GM19455 (cell line): Measurements from ENCODE around the gene MCRIP1.

Experiments used
- ATAC-seq: cut with Tn5 transposase; IDR thresholded peaks from one replicate; pipeline ENCODE4 v1.9.1; 2021; ENCODE audit not compliant: unreplicated experiment

Gene MCRIP1

DNA sequence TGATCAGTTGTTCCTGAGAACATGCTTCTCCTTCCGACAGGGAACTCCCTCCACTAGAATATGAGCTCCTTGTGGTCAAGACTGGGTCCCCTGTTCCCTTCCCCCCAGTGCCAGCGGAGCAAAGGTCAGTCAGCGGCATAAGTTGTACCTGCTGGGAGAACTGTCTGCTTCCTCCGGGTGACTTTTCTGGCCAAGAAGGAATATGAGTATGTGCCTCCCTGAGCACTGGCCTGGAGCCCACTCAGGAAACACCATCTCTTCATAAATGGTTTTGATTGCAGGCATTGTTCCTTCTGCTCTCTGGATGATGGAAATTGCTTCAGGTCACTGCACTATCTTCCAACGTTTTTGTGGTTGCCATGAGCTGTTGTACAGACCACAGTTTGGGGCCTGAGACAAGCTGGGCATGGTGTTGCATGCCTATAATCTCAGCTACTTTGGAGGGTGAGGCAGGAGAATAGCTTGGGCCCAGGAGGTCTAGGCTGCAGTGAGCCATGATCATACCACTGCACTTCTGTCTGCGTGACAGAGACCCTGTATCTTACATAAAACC lies 30.1 kb upstream of the MCRIP1 start:
- ATAC-seq, result no peak

DNA sequence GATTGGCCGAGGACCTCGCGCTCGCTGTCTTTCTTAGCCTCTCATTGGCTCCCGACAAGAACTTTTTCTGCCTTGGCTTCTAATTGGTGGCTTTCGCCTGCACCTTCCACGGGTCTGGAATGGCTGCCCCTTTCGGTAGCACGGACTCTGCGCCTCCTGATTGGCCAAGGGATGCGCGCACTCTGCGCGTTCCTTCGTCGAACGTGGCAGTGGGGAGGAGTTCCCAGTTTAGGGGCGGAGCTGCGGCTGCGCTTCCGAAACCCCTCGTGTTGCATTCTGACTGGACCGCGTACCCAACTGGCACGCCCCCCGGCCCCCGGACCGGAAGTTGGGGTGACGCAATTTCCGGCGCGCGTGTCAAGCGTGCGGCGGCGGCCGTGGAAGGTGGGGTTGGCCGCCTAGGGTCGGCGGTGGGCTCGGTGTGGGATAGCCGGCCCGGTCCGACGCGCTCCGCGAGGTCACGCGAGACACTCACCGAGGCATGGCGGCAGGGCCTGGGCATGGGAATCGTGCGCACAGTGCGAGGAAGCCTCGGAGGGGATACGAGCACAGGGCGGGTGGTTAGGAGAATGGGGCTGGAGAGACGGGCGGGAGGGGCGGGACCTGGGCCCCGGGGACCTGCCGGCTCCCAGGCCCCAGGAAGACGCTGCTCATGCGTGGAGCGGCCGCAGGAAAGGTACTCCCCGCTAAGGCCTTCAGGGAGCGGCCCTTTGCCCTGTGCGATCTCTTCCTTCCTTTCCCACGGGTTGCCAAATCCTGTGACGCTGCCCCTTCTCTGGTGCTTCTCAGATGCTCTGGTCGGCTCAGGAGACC lies 27.9 kb upstream of the MCRIP1 start:
- peak; percentile 79 for ATAC-seq

DNA sequence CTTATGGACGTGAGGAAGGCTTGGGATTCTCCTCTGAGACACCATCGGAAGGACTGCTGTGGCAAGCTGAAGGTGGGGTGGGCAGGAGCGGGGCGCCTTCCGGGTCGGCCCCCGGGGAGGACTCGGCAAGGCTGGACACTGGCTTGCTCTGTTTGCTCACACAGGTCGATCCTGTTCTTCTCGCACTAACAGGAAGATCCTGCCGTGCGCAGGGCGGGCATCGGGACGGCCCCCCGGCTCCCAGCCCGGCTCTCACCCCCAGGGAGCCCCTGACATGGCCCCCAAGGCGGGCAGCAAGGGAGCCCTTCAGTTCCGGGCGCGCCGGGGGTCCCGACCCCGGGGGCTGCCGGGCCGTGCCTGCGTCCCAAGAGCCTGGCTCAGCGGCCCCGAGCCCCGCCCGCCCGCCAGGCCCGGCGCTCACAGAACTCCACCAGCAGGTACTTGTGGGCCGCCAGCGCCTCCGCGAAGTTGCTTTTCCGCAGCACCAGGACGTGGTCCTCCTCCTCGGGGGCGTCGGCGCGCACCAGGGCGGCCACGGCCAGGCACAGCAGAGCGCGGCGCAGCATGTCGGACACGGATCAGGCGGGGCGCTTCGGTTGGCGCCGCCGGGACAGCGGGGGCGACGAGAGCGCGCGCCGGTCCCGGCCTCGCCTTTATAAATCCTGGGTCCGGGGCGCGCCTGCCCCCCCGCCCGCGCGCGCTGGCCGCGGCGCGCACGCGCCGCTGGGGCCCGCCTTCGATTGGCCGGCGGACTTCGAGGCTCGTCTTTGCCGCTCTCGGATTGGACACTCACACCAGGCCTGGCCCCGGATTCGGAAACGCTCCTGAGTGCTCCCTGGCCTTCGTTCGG lies 27.0 kb upstream of the MCRIP1 start, which contains the start of gene P4HB:
TSS of gene P4HB (minus strand) at position 630 of the 850 bp plus-strand sequence. CDS start at position 566, 64 bp downstream.
- ATAC-seq, result peak; percentile 8

DNA sequence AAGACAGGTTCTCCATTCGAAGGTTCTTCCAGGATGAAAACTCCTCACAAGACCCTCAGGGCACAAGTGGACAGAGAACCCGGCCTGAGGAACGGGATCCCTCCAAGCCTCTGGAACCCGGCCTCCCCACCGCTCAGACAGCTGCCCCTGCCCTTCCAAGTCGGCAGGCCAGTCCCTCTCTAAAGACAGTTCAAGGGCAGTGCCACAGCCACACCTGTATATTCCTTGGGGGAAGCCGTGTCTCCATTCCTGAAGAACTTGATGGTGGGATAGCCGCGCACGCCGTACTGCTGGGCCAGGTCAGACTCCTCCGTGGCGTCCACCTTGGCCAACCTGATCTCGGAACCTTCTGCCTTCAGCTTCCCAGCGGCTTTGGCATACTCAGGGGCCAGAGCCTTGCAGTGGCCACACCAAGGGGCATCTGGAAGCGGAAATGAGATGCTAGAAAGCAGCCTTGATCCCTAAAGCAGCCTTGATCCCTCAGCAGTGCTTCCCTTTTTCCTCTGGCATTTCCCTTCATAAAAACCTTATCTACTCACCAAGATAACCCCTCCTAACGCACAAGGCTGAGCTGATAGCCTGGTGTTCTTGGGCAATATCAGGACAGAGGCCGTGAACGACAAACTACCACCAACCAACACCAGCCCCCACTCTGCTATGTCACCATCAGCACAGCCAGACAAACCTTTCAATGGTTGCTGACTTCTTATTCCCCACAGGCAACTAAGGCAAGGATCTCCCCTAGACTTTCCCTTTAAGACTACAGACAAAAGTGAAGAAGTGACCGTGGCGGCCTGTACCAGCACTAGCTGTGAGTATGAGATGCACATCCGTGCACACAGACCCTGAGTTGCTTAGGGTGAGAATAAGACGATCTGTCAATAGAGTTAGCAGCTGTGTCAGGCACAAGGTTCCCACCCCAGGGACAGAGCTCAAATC lies 26.1 kb upstream of the MCRIP1 start:
- no peak for ATAC-seq

DNA sequence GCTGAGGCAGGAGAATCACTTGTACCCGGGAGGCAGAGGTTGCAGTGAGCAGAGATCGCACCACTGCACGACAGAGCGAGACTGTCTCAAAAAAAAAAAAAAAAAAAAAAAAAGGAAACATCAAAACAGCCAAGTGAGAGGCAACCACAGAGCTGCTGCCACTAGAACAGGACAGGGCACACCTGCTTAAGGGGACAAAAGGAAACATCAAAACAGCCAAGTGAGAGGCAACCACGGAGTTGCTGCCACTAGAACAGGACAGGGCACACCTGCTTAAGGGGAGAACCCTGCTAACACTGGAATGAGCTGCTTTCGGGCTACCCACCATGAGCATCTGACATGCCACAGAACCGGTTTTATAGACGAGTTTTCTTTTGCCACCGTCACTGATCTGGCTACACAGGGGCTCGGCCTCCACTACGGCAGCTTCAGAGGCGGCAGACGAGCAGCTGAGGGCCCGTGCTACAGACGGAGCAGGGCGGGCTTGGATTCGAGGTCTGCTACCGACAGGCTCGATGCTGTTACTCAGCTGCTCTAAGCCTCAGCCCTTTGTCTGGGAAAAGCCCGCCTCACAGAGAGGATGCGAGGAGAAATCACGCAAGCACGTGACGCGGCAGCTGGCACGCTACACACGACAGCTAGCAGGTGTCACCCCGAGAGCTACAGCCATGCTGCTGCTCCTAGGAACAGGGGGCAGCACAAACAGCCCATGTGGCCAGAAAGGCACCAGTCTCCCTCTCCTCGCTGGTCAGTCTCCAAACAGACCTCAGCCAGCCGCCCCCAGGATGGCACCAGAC lies 25.3 kb upstream of the MCRIP1 start:
- ATAC-seq, result no peak

DNA sequence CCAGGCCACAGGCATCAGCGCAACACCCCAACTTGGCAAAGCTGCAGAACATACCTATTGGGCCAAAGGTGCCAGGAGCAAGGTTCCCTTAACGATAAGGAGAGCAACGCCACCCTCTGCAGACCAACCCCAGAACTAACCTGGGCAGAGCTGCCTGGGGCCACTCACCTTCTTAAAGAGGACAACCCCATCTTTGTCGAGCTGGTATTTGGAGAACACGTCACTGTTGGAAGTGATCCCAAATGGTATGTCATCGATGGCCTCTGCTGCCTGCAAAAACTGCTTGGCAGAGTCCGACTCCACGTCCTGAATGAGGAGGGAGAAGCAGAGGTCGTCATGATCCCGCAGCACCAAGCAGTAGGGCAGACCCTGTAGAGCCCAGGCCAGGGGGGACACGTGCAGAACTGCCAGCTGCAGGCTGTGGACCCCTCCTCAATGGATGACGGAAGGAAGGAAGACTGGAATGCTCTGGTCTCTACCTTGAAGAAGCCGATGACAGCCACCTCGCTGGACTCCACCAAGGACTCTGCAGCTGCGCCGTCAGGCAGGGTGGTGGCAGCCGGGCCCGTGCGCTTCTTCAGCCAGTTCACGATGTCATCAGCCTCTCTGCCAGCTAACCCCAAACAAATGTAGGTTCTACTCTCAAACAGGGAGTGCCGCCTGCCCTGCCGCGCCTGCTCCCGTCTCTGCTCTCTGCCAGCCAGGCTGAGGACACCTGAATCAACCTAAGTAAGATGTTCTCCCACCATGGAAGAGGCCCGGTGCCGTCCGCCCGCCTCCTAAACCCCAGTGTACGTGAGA lies 22.1 kb upstream of the MCRIP1 start:
- no peak for ATAC-seq

DNA sequence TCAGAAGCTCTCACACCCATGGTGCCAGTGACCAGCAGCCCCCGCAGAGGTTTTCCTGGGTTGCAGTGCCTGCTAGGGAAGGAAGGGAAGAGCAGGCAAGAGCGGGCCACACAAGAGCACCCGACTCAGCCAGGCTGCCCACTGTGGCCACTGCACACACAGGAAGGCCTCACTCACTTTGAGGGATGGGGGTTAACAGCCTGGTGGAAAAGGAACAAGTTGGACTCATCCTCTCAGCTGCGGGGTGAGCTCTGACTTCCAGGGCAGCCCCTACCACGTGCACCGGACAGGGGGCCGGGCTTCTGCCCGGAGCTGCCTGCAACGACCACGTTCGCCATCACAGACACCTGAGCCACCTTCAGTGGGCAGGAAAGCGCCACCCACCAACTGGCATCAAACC lies 19.1 kb upstream of the MCRIP1 start:
- no peak for ATAC-seq

DNA sequence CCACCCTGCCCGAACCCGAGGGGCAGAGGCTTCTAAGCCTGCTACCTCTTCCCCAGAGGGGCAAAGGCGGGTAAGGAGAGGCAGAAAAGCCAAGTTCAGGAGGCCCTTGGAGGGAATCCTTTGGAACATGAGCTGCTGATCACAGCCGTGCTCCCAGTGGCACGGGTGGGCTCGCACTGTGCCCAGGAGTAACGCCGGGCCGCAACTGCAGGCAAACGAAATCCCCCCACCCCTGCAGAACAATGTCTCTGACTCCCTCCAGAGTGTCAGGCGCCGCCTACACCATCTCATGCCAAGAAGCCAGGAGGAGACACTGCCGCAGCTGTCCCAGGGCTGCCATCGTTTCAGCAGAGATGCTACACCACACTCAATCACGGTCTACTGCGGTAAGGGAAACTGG lies 18.3 kb upstream of the MCRIP1 start:
- ATAC-seq, result no peak

DNA sequence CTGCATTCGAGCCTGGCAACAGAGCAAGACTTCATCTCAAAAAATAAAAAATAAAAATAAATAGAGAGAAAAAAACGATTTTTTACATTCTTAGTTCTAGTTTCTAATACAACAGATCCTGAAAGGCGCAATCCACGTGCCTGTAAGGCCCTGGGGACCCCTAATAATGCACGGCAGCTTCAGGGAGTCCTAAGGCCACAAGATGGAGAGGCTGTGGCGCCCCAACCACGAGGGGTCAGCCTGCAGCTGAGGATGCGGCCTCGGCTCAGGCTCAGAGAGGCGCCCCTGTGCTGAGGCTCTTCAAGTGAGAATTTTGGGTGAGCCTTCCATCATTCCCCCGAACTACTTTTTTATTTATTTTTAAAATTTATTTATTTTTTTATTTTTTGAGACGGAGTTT lies 16.4 kb upstream of the MCRIP1 start:
- no peak for ATAC-seq

DNA sequence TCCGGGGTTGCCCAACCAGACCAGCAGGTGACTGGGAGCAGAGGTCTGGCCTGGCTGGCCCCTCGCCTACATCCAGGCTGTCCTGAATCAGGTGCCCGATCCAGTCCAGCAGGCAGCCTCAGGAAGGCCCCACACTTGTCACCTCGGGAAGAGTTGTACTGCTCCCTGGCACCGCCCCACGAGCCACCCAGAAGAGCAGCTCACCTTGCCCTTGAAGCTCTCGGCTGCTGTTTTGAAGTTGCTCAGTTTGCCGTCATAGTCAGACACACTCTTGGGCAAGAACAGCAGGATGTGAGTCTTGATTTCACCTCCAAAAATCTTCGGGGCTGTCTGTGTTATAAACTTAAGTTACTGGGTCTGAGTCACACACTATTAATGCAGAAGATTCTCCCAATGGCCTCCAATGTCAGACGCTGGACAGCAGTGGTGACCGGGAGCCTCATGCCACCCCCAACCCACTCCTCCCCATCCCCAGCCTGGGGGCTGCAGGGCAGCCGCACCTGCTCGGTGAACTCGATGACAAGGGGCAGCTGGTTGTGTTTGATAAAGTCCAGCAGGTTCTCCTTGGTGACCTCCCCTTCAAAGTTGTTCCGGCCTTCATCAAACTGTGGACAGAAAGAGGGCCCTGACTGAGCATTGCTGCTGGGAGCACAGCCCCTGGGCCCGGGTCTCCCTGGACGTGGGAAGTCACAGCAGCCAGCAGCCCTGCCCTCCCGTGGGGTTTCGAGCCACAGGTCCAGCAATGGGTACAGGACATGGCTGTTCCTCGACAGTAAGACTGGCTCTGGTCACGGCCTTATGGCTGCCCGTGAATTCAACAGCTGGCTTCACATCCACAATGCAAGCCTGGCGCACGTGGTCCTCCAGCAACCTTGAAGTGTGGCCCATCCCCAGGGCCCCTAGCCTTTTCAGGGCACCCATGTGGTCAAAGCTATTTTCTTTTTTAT lies 13.9 kb upstream of the MCRIP1 start:
- no peak for ATAC-seq

DNA sequence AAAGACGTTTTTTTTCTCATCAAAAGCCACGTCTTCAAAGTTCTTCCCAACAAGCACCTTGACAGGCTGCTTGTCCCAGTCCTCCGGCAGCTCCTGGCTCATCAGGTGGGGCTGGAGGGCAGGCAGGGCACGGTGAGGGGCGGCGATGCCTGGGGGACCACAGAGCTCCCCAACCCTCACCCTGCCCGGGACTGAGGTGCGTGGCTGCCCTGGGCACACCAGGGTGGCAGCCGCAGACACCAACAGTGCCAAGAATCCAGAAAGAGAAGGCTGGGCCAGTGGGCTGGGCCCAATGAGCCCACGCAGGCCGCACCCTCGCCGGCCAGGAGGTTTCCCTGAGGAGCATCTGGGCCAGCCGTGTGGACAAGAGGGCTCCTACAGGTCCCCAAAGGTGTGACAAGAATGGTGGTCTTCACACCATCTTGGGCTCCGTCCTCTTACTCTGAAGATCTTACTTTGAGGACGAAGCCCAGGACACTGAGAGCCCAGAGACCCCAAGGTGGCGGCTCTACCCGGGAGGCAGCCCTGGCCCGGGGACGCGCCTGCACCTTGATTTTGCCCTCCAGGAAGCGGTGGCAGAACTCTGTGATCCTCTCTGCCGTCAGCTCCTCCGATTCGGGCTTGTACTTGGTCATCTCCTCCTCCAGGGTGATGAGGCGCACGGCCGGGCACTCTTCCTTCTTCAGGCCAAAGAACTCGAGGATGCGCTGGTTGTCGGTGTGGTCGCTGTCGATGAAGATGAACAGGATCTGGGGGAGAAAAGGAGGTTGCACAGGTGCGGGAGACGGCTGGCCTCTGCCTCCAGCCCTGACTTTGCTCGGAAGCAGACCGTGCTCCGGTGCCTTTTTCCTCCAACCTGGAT lies 13.0 kb upstream of the MCRIP1 start:
- no peak for ATAC-seq

DNA sequence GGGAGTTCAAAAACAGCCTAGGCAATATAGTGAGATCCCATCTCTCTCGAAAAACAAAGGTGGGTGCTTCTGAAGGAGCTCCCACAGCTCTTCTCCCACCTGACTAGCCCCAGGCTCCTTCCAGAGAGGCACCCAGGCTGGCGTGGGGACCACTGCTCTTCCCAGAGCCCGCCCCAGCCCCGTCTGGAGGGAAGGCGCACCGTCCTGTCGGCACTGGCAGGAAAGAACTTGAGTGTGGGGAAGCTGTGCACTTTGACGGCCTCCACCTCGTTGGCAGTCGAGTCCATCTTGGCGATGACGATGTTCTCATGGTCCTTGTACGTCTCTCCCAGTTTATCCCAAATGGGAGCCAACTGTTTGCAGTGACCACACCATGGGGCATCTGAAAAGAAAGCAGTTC lies 12.3 kb upstream of the MCRIP1 start:
- ATAC-seq, result no peak

DNA sequence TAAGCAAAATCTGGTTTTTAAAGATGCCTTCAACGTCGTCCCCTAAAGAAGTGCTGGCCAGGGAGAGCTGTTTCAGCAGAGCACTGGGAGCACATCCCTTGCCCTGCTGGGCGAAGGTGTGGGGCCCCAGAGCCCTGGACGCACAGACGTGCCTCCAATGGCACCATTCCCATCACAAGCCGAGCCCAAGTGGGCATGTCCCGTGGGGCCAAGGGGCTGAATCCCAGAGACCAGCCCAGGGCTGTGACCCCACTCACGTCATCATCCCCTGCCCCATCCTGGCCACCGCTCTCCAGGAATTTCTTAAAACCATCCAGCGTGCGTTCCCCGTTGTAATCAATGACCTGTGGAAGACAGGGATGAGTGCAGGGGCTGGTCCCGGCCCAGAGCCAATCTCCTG lies 11.8 kb upstream of the MCRIP1 start:
- no peak for ATAC-seq

DNA sequence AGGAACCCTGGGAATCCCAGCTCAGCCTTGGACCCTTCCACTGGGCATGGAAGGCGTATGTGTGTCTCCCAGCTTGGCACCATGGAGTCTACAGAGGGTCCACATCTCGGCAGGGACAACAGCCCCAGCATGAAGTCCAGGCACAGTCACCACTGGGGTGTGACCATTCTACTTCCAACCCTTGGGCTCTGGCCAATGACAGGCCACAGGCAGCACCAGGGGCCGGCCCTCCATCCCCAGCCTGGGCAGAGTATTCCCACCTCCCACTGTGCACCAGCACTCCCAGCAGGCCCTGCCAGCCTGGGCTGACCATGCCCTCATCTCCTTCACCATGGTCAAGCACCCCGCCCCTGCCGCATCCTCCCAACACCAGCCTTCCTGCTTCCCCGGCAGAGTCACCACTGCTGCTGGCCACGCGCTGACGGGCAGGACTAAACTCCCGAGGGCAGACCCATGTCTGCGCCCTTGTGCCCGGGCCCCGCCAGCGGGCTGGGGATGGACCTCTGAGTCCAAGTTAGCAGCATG lies 11.3 kb upstream of the MCRIP1 start:
- no peak for ATAC-seq

DNA sequence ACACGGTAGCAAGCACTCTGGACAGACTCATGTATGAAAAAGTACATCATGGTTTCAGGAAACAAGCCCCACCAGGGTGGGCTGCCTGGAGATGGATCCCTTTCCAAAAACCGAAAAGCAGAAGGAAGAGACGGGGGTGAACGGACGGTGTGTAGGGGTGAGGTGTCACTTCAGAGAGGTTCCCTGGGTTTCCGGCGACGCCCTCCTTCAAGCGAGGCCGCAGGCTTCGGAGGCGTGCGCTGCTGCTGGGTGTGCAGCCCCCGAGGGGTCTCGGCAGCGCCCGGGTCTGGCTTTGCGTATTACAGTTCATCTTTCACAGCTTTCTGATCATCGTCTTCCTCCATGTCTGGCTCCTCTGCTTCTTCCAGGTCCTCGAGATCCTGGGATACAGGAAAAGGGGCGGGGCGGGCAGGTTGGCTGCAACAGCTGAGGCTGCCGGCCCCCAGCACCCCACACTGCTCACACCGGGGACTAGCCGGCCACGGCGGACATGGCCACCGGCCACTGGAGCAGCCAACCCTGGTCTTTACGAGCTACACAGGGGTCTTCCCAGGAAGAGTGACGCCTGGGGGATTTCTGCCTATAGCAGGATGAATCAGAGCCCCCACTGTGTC lies 10.7 kb upstream of the MCRIP1 start:
- ATAC-seq, result no peak

DNA sequence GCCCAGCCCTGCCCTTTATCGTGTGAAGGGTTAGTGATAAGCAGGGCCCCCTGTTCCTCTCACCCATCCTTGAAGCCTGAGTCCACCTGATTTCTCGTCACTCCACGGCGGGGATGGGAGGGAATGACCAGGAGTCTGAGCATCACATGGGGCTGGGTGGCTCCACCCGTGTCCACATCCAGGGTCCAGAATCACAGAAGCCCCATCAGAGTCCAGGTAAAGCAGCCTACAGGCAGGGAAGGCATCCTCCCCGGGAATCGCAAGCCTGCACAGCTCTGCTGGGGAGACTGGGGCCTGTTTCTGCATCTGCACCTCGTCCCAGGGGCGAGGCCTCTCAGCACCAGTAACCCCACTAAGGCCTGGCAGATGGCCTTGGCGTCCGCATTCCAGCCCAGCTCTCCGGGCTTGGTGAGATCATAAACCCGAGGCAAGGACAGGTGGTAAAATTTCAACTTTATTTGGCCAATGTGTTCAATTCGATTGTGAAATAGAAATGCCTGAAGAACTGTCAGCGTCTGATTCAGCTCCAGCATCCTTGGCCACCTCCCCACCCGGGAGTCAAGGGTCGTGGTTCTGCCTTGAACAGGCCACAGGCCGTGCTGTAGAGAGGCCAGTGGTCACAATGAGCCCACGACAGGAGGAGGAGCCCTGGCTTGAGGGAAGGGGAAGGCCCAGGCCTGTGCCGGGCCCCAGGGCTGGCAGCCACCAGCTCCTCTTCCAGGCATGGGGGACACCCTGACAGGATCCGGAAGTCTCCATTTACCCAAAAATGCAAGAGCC lies 9.8 kb upstream of the MCRIP1 start:
- no peak for ATAC-seq
